Upper lobe of right lung (tissue), 1 donor: Measurements from ENCODE around the gene JMJD7. TPM values are rescaled to one million over a fixed set of nuclear protein-coding genes. Genes with fewer than 3 reads are reported as not detected.

Experiments
- ATAC-seq: fragments of 200-7000 bp; cut with Tn5 transposase; one replicate; pipeline ENCODE4 v1.9.1; 2020; ENCODE audit warnings: mild to moderate bottlenecking, moderate library complexity
- DNase-seq: peaks from one replicate; pipeline ENCODE4 v3.0.0-alpha.2; 2020
- H3K27ac ChIP-seq: fragments of 200-600 bp; one replicate; pipeline ENCODE4 v1.8.0; 2022
- H3K27me3 ChIP-seq: fragments of 200-600 bp; one replicate; pipeline ENCODE4 v1.8.0; 2022; ENCODE audit warnings: mild to moderate bottlenecking
- H3K36me3 ChIP-seq: fragments of 200-600 bp; one replicate; pipeline ENCODE4 v1.8.0; 2022
- H3K4me1 ChIP-seq: fragments of 200-600 bp; one replicate; pipeline ENCODE4 v1.8.0; 2022
- H3K4me3 ChIP-seq: fragments of 200-600 bp; one replicate; pipeline ENCODE4 v1.8.0; 2022; ENCODE audit warnings: mild to moderate bottlenecking
- H3K9me3 ChIP-seq: fragments of 200-600 bp; one replicate; pipeline ENCODE4 v1.8.0; 2022
- CTCF ChIP-seq: fragments of 200-600 bp; IDR thresholded peaks from one replicate; pipeline ENCODE4 v1.8.0; 2022; ENCODE audit warnings: antibody characterized with exemption
- intact Hi-C: fragments of 100-400 bp; cut with DNase I; formaldehyde crosslinking; loops from one replicate; pipeline ENCODE4 v1.11.0; 2022
- total RNA-seq: library from RNA; stranded (reverse); fragmentation: NEBNext Ultra II Directional; extraction: Animal tissue kit (Norgen Biotek cat#: 25700); gene quantifications from one replicate; pipeline ENCODE4 v1.2.1, GENCODE V29; 2021
- donor health status: DM: no; HTN: yes; CAD: no; lungs with severe emphysema.

Gene JMJD7
- total RNA-seq, 1 donor from 2014 or later, result 36.7 TPM

- Histone ChIP-seq H3K4me1 (peaks cover 12% of the 10 kb centered on the region), H3K9me3 (no peaks in the 10 kb centered on the region), H3K36me3 (no peaks in the 10 kb centered on the region), H3K27ac (no peak overlapping the region), H3K27me3 (no peaks in the 10 kb centered on the region), H3K4me3 (no peak overlapping the region)
- no peak for TF ChIP-seq CTCF
- DNase-seq (no peak), ATAC-seq (no peak)
- intact Hi-C loops, result no loop called here
These were observed 45.3 kb upstream of the JMJD7 start for GRCh38 chr15:41782371-41783282.

- Histone ChIP-seq H3K27me3 (no peaks in the 10 kb centered on the region), H3K4me3 (no peak overlapping the region), H3K4me1 (peaks cover 13% of the 10 kb centered on the region), H3K36me3 (no peaks in the 10 kb centered on the region), H3K9me3 (no peaks in the 10 kb centered on the region), H3K27ac (no peak overlapping the region)
- ATAC-seq (no peak), DNase-seq (no peak)
- TF ChIP-seq CTCF, result no peak
- intact Hi-C loops, result no loop called here
These were observed 44.6 kb upstream of the JMJD7 start for GRCh38 chr15:41783296-41783695.

GRCh38 chr15:41788262-41788661 lies 39.6 kb upstream of the JMJD7 start:
- TF ChIP-seq CTCF, result no peak
- Histone ChIP-seq H3K9me3 (no peaks in the 10 kb centered on the region), H3K4me3 (no peak overlapping the region), H3K4me1 (peaks cover 29% of the 10 kb centered on the region), H3K27me3 (no peaks in the 10 kb centered on the region), H3K27ac (no peak overlapping the region), H3K36me3 (no peaks in the 10 kb centered on the region)
- DNase-seq (no peak), ATAC-seq (no peak)
- intact Hi-C loops, result no loop called here

GRCh38 chr15:41789236-41789635 lies 38.7 kb upstream of the JMJD7 start:
- no peak for TF ChIP-seq CTCF
- H3K27me3 ChIP-seq, result no peaks in the 10 kb centered on the region
- no peaks in the 10 kb centered on the region for H3K9me3 ChIP-seq
- intact Hi-C loops, result no loop called here
- no peak overlapping the region for H3K27ac ChIP-seq
- no peaks in the 10 kb centered on the region for H3K36me3 ChIP-seq
- no peak for DNase-seq
- no peak for ATAC-seq
- H3K4me3 ChIP-seq, result no peak overlapping the region
- H3K4me1 ChIP-seq, result peaks cover 29% of the 10 kb centered on the region

- Histone ChIP-seq H3K27me3 (no peaks in the 10 kb centered on the region), H3K27ac (no peak overlapping the region), H3K9me3 (no peaks in the 10 kb centered on the region), H3K4me3 (no peak overlapping the region), H3K36me3 (no peaks in the 10 kb centered on the region), H3K4me1 (peaks cover 29% of the 10 kb centered on the region)
- no peak for DNase-seq
- intact Hi-C loops, result no loop called here
- TF ChIP-seq CTCF, result no peak
- ATAC-seq, result no peak
These were observed 38.2 kb upstream of the JMJD7 start for GRCh38 chr15:41789662-41790061.
